Mucosa of rectum (tissue), 2 donors: Measurements from ENCODE around the gene PDZD4.

Experiments
- H3K27ac ChIP-seq, 2 donors: one replicate each; pipeline ENCODE4 v1.7.0; 2013; ENCODE audit warnings: inconsistent platforms in 2 of 2, low read depth in 2 of 2, low read length in 2 of 2
- H3K27me3 ChIP-seq, 2 donors: one replicate each; pipeline ENCODE4 v1.7.0; 2013; ENCODE audit warnings: low read length in 2 of 2; ENCODE audit not compliant: control insufficient read depth in 2 of 2, insufficient read depth in 2 of 2
- H3K36me3 ChIP-seq, 2 donors: one replicate each; pipeline ENCODE4 v1.7.0; 2013; ENCODE audit warnings: low read length in 2 of 2; ENCODE audit not compliant: control insufficient read depth in 2 of 2, insufficient read depth in 2 of 2
- H3K4me1 ChIP-seq, 2 donors: one replicate each; pipeline ENCODE4 v1.7.0; 2013; ENCODE audit warnings: low read length in 2 of 2, mild to moderate bottlenecking in 1 of 2; ENCODE audit not compliant: control insufficient read depth in 2 of 2, insufficient read depth in 2 of 2
- H3K4me3 ChIP-seq, 2 donors: one replicate each; pipeline ENCODE4 v1.7.0; 2013; ENCODE audit warnings: low read length in 2 of 2
- H3K9ac ChIP-seq, 2 donors: one replicate each; pipeline ENCODE4 v1.7.0; 2013; ENCODE audit warnings: low read length in 2 of 2, low read depth in 1 of 2, mild to moderate bottlenecking in 1 of 2
- H3K9me3 ChIP-seq, 2 donors: one replicate each; pipeline ENCODE4 v1.7.0; 2013; ENCODE audit warnings: low read length in 2 of 2; ENCODE audit not compliant: control insufficient read depth in 2 of 2
- donor health status: healthy.
- donor health status: Normal muscosa, but diverticular disease.

PDZD4 gene

GRCh38 chrX:153766098-153766817 lies 64.1 kb downstream of the PDZD4 start:
- H3K4me3 ChIP-seq: no peak overlapping the region
- H3K27ac ChIP-seq: peak overlapping the region in 1 of 2 donors; percentile 38

GRCh38 chrX:153765138-153766079 lies 64.9 kb downstream of the PDZD4 start:
- Histone ChIP-seq H3K4me1 (peaks cover 0 to 4% of the 10 kb centered on the region in 2 donors), H3K4me3 (no peak overlapping the region), H3K27me3 (peaks cover 0 to 4% of the 10 kb centered on the region in 2 donors), H3K27ac (peak overlapping the region in 1 of 2 donors; percentile 38), H3K36me3 (no peaks in the 10 kb centered on the region), H3K9me3 (no peaks in the 10 kb centered on the region), H3K9ac (no peak overlapping the region)

More at GRCh38 chrX:153766098-153766817, 64.1 kb downstream of the PDZD4 start:
- no peak overlapping the region for H3K9ac ChIP-seq
- no peaks in the 10 kb centered on the region for H3K9me3 ChIP-seq
- no peaks in the 10 kb centered on the region for H3K36me3 ChIP-seq
- peaks cover 0 to 4% of the 10 kb centered on the region in 2 donors for H3K4me1 ChIP-seq
- peaks cover 0 to 4% of the 10 kb centered on the region in 2 donors for H3K27me3 ChIP-seq

- no peak overlapping the region for H3K9ac ChIP-seq
- H3K9me3 ChIP-seq: no peaks in the 10 kb centered on the region
- peaks cover 0 to 4% of the 10 kb centered on the region in 2 donors for H3K4me1 ChIP-seq
- no peak overlapping the region for H3K4me3 ChIP-seq
- H3K36me3 ChIP-seq: no peaks in the 10 kb centered on the region
- H3K27me3 ChIP-seq: peaks cover 0 to 4% of the 10 kb centered on the region in 2 donors
- peak overlapping the region in 1 of 2 donors; percentile 9 for H3K27ac ChIP-seq
Measured at GRCh38 chrX:153764786-153765137, 65.6 kb downstream of the PDZD4 start.

- H3K27ac ChIP-seq: peak within 1 kb of the TSS in 1 of 2 donors; percentile 9
- no peak within 1 kb of the TSS for H3K4me3 ChIP-seq
- no peak within 1 kb of the TSS for H3K9ac ChIP-seq
- no peaks in the 10 kb centered on the region for H3K36me3 ChIP-seq
- no peaks in the 10 kb centered on the region for H3K9me3 ChIP-seq
- H3K27me3 ChIP-seq: peaks cover 0 to 4% of the 10 kb centered on the region in 2 donors
- peaks cover 0 to 4% of the 10 kb centered on the region in 2 donors for H3K4me1 ChIP-seq
Measured at GRCh38 chrX:153763989-153764755, 66.2 kb downstream of the PDZD4 start, which contains the start of gene PLXNB3. TSS of gene PLXNB3 (plus strand) at chrX:153764249. CDS start at chrX:153765536, 1,287 bp downstream.

- Histone ChIP-seq H3K27ac (no peak overlapping the region), H3K27me3 (peaks cover 0 to 2% of the 10 kb centered on the region in 2 donors), H3K36me3 (no peaks in the 10 kb centered on the region), H3K4me3 (no peak overlapping the region), H3K9me3 (no peaks in the 10 kb centered on the region), H3K4me1 (peaks cover 0 to 4% of the 10 kb centered on the region in 2 donors), H3K9ac (no peak overlapping the region)
Measured at GRCh38 chrX:153763298-153763932, 66.9 kb downstream of the PDZD4 start.

GRCh38 chrX:153762626-153763173 lies 67.6 kb downstream of the PDZD4 start:
- Histone ChIP-seq H3K4me1 (peaks cover 0 to 4% of the 10 kb centered on the region in 2 donors), H3K4me3 (no peak overlapping the region), H3K27ac (no peak overlapping the region), H3K36me3 (no peaks in the 10 kb centered on the region), H3K27me3 (peaks cover 0 to 2% of the 10 kb centered on the region in 2 donors), H3K9ac (no peak overlapping the region), H3K9me3 (no peaks in the 10 kb centered on the region)

GRCh38 chrX:153761863-153762262 lies 68.5 kb downstream of the PDZD4 start:
- H3K27ac ChIP-seq: no peak overlapping the region
- no peaks in the 10 kb centered on the region for H3K36me3 ChIP-seq
- no peaks in the 10 kb centered on the region for H3K9me3 ChIP-seq
- H3K4me3 ChIP-seq: no peak overlapping the region
- H3K4me1 ChIP-seq: peaks cover 0 to 4% of the 10 kb centered on the region in 2 donors
- H3K27me3 ChIP-seq: peaks cover 0 to 2% of the 10 kb centered on the region in 2 donors
- no peak overlapping the region for H3K9ac ChIP-seq

- no peak overlapping the region for H3K9ac ChIP-seq
- no peaks in the 10 kb centered on the region for H3K36me3 ChIP-seq
- no peaks in the 10 kb centered on the region for H3K4me1 ChIP-seq
- H3K27ac ChIP-seq: no peak overlapping the region
- no peak overlapping the region for H3K4me3 ChIP-seq
- peaks cover 0 to 2% of the 10 kb centered on the region in 2 donors for H3K27me3 ChIP-seq
- H3K9me3 ChIP-seq: peaks cover 0 to 2% of the 10 kb centered on the region in 2 donors
Measured at GRCh38 chrX:153755136-153755535, 75.2 kb downstream of the PDZD4 start.
